Measurements from ENCODE around the gene ZNF831.

DNA sequence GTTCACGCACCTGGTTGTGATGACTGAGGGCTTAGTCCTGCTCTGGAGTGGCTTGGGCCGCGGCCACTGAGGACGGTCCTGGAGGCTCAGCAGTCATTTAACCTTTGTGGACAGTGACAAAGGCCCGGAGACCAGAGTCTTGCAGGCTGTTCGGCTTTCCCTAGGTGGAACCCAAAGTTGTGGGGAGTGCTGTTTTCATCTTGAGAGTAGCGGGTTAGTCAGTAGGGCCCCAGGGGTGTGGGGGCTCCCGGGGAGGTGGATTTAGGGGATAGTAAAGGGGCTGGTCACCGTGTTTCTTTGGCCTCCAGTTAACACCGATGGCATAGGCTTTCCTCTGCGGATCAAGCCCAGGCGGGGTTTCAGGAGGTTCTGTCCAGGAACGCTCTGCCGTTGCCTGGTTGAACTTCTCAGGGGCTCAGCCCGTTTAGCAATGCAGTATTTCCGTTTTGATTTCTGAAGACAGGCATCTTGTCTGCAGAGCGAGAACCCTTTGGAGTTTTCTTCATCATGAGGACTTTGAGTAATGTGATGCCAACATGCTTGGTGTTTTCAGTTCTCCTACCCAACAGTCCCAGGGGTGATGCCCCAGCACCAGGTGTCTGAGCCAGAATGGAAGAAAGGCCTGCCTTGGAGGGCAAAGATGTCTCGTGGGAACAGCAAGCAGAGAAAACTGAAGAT is 31.8 kb downstream of the ZNF831 start:
- TF ChIP-seq POLR2AphosphoS5 (IDR thresholded peaks at IDR 0.05; ENCODE audit: low read depth, low read length) (no peak), TEAD4 (IDR thresholded peaks at IDR 0.05; ENCODE audit: borderline replicate concordance, insufficient read depth) (no peak), SIN3A (IDR thresholded peaks at IDR 0.05; ENCODE audit: borderline replicate concordance, low read depth, low read length) (no peak), NRF1 (IDR thresholded peaks at IDR 0.05; ENCODE audit: low read depth, low read length) (no peak)
- TF ChIP-seq, protein P1, sequence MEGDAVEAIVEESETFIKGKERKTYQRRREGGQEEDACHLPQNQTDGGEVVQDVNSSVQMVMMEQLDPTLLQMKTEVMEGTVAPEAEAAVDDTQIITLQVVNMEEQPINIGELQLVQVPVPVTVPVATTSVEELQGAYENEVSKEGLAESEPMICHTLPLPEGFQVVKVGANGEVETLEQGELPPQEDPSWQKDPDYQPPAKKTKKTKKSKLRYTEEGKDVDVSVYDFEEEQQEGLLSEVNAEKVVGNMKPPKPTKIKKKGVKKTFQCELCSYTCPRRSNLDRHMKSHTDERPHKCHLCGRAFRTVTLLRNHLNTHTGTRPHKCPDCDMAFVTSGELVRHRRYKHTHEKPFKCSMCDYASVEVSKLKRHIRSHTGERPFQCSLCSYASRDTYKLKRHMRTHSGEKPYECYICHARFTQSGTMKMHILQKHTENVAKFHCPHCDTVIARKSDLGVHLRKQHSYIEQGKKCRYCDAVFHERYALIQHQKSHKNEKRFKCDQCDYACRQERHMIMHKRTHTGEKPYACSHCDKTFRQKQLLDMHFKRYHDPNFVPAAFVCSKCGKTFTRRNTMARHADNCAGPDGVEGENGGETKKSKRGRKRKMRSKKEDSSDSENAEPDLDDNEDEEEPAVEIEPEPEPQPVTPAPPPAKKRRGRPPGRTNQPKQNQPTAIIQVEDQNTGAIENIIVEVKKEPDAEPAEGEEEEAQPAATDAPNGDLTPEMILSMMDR (IDR thresholded peaks at IDR 0.05), result no peak
- TF ChIP-seq, protein P2, sequence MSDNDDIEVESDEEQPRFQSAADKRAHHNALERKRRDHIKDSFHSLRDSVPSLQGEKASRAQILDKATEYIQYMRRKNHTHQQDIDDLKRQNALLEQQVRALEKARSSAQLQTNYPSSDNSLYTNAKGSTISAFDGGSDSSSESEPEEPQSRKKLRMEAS (IDR thresholded peaks at IDR 0.05; ENCODE audit: low read depth), result no peak
